Hepatocyte (in vitro differentiated cells): ENCODE results near the gene MEDAG.

ENCODE experiments used
- EZH2 ChIP-seq: fragments of 200-600 bp; sonication (generic); IDR thresholded peaks from 2 replicates; pipeline ENCODE4 v1.6.1; 2016; ENCODE audit warnings: antibody characterized with exemption, mild to moderate bottlenecking, borderline replicate concordance
- EZH2phosphoT487 ChIP-seq: fragments of 200-600 bp; sonication (generic); IDR thresholded peaks from one replicate; pipeline ENCODE4 v1.6.1; 2018; ENCODE audit warnings: antibody characterized with exemption, mild to moderate bottlenecking, low read depth, moderate library complexity; ENCODE audit not compliant: unreplicated experiment, severe bottlenecking
- TF ChIP-seq, protein P1 (sequence below): fragments of 200-600 bp; sonication (generic); IDR thresholded peaks from 2 replicates; pipeline ENCODE4 v1.5.1; 2016; ENCODE audit warnings: antibody characterized with exemption, mild to moderate bottlenecking; ENCODE audit not compliant: poor library complexity

DNA sequence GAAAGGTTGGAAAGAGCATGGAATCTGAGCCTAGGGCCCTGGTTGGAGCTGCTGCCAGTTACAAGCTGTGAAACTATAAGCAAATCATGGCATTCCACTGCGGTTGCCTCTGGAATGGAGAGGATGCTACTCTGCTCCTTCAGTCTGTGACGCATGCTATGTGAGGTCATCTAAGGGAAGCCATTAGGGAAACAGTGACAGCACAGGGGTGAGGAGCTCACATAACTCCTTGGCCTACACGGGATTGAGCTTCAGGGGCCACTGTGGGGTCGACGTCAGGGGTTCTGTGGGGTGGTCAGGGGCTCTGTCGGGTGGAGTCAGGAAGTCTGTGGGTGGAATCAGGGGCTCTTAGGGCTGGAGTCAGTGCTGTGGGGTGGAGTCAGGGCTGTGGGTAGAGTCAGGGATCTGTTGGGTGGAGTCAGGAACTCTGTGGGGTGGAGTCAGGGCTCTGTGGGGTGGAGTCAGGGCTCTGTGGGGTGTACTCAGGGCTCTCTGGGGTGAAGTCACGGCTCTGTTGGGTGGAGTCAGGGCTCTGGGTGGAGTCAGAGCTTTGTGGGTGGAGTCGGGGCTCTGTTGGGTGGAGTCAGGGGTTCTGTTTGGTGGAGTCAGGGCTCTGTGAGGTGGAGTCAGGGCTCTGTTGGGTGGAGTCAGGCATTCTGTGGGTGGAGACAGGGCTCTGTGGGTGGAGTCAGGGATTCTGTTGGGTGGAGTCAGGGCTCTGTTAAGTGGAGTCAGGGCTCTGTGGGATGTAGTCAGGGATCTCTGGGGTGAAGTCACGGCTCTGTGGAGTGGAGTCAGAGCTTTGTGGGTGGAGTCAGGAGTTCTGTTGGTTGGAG is 35.8 kb upstream of the MEDAG start:
- TF ChIP-seq, protein P1, sequence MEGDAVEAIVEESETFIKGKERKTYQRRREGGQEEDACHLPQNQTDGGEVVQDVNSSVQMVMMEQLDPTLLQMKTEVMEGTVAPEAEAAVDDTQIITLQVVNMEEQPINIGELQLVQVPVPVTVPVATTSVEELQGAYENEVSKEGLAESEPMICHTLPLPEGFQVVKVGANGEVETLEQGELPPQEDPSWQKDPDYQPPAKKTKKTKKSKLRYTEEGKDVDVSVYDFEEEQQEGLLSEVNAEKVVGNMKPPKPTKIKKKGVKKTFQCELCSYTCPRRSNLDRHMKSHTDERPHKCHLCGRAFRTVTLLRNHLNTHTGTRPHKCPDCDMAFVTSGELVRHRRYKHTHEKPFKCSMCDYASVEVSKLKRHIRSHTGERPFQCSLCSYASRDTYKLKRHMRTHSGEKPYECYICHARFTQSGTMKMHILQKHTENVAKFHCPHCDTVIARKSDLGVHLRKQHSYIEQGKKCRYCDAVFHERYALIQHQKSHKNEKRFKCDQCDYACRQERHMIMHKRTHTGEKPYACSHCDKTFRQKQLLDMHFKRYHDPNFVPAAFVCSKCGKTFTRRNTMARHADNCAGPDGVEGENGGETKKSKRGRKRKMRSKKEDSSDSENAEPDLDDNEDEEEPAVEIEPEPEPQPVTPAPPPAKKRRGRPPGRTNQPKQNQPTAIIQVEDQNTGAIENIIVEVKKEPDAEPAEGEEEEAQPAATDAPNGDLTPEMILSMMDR = no peak
- TF ChIP-seq EZH2 = no peak
- TF ChIP-seq EZH2phosphoT487 = no peak
